B cell (primary cell): ENCODE results near the gene PLPPR2.

ENCODE experiments used
- EZH2 ChIP-seq: IDR thresholded peaks from 2 replicates; pipeline ENCODE4 v1.6.1; 2012; ENCODE audit warnings: borderline replicate concordance, low read depth, mild to moderate bottlenecking, moderate library complexity, low read length; ENCODE audit not compliant: insufficient read depth, poor library complexity, severe bottlenecking
- TF ChIP-seq, protein P1 (sequence below): fragments of 200-600 bp; IDR thresholded peaks from one replicate; pipeline ENCODE4 v1.8.0; 2022; ENCODE audit warnings: antibody characterized with exemption, mild to moderate bottlenecking

GRCh38 chr19:11361037-11361770 lies 6.0 kb downstream of the PLPPR2 start:
- TF ChIP-seq, protein P1, sequence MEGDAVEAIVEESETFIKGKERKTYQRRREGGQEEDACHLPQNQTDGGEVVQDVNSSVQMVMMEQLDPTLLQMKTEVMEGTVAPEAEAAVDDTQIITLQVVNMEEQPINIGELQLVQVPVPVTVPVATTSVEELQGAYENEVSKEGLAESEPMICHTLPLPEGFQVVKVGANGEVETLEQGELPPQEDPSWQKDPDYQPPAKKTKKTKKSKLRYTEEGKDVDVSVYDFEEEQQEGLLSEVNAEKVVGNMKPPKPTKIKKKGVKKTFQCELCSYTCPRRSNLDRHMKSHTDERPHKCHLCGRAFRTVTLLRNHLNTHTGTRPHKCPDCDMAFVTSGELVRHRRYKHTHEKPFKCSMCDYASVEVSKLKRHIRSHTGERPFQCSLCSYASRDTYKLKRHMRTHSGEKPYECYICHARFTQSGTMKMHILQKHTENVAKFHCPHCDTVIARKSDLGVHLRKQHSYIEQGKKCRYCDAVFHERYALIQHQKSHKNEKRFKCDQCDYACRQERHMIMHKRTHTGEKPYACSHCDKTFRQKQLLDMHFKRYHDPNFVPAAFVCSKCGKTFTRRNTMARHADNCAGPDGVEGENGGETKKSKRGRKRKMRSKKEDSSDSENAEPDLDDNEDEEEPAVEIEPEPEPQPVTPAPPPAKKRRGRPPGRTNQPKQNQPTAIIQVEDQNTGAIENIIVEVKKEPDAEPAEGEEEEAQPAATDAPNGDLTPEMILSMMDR: no peak
- no peak for TF ChIP-seq EZH2
